ENCODE data around the gene MFNG.

MFNG gene

DNA sequence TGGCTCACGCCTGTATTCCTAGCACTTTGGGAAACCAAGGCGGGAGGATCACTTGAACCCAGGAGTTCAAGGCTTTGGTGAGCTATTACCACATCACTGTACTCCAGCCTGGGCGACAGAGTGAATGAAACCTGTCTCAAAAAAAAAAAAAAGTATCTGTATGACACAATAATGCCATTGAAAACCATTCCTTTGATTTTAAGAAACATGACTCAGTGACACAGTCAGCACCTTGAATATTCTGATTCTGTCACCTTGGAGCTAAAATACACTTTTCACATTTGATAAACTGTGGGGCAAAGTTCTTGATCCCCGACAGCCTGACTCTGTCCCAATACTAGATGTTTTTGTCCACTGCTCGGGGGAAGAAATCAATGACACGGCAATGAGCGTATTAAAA is 42.2 kb downstream of the MFNG start:
- no peak for DNase-seq

DNA sequence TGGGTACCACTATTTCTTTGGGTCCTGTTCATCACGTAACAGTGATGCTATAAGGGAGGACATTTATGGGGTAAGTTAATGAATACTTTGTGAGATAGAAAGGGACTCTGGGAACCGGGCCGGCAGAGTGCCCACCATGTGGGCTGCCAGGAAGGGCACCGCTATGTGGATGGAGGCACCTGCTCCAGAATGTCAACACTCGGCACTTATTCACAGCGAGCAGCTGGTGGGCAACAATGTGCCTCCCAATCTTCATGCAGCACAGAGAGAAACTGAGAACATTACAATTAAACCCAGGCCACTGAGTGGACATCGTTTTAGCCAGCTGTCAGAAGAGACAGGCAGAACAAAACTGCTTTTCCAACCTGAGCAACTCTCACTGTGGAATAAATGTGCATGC is 43.1 kb downstream of the MFNG start:
- no peak for DNase-seq

DNA sequence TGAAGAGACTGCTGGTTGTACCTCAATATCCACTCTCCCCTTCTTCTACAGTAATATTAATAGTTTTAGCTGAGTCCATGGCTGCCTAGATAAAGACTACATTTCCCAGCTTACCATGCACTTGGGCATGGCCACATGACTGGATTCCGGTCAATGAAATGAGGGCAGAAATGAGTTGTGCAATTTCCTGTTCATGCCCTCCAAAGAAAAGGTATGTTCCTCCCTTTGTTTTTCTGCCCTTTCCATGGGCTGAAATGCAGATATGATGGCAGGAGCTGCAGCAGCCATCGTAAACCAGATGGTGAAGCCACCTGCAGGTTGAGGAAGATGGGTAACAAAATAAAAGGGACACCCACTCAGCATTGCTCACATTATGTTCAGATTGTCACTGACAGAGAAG is 43.6 kb downstream of the MFNG start:
- peak; percentile 55 for DNase-seq

DNA sequence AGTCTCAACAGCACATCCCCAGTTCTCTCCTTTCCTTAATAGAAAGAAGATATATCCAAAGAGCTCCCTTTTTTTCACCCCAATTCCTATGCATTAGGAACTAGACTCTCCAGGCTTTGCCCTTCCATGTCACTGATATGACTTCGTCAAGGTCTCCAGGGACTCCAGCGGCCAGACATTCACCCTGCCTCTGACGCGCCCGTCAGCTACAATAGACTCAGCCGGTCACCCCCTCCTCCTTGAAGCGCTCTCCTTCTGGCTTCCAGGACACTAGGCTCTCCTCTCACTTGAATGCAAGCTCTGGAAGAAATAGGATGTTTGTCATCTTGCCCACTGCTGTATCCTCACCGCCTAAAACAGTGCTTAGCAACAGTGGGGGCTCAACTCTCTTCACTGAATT is 44.0 kb downstream of the MFNG start:
- DNase-seq = no peak

DNA sequence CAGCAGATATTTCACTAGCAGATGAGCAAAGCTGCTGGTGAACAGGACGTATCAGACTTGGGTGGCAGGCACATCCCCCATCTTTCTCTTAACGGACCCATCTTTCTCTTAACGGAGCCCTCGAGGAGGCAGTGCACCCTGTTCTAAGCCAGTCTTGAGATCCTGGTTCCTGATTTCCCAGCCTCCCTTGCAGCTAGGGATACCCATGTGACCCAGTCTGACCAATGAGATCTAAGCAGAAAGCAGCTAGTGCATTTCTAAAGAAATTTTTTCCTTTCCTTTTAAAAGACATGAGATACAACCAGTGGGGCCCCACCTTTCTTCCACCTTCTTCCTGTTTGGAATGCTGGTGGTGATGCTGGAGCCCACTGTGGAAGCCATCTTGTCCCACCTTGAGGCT is 45.3 kb downstream of the MFNG start:
- no peak for DNase-seq

DNA sequence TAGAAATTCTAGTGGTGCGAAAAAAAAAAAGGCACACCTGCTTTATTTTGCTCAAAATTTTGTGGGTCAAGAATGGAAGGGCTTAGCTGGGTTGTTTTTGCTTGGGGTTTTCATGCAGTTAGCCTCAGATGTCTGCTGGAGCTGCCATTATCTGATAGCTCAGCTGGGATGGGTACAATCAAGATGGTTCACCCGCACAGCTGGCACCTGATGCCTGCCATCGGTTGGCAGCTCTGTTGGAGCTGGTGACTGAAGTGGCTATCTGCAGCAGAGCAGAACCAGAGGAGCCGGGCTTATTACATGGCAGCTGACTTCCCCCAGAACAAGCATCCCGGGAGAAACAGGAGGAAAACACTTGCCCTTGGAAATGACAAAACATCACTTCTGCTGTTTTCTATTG is 46.8 kb downstream of the MFNG start:
- DNase-seq = no peak

DNA sequence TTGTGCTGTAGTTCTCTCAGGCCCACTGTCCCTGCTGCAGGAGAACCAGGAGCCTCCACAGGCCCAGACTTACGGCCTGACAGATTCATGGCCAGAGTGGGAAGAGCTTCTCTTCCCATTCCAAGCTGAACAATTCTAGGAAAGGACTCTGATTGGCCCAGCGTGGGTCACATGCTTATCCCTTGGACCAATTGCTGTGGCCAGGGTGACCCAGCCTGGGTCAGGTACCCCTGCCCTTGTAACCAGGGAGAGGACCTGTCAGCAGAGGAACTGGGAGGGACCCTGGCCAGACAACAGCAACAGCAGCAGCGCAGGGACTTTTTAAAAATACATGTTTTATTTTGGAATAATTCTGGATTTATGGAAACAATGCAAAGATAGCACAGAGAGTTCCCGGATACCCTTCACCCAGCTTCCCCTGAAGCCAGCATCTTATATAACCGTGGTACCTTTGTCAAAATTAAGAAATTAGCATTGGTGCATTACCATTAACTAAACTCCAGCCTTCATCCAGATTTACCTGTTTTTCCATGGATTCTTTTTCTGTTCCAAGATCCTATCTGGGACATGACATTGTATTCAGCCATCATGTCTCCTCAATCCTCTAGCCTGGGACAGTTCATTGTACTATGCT is 50.1 kb downstream of the MFNG start:
- no peak for DNase-seq

DNA sequence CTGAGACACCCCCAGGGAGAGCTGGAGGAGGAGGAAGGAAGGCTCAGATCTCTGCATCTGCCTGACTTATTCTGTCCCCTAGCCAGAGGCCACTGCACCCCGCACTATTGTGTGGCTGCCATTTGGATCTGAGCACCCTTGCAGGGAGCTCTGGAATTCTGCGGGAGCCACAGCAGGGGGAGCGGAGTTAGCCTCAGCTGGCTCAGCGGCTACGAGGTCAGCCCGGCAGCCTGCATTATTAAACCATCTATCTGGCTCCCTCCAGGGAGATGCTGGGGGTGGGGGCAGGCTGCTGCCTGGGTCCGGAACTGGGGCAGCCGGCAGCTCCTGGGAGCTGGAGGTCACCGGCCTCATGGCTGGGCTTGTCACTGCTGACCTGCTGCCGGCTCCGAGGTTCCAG is 52.4 kb downstream of the MFNG start:
- DNase-seq = no peak

DNA sequence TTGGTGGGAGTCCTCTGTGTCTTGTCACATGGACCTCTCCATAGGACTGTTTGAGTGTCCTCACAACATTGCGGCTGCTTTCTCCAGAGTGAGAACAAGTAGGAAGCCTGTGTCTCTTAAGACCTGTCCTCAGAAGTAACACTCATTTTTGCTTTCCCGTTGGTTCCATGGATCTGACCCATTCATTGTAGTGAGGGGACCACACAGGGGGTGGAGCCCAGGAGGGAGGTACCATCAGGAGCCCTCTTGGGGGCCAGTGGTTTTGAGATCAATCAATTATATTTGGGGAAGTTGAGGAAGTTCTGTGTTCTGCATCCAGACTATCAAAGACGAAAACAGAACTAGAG is 53.5 kb downstream of the MFNG start:
- no peak for DNase-seq

DNA sequence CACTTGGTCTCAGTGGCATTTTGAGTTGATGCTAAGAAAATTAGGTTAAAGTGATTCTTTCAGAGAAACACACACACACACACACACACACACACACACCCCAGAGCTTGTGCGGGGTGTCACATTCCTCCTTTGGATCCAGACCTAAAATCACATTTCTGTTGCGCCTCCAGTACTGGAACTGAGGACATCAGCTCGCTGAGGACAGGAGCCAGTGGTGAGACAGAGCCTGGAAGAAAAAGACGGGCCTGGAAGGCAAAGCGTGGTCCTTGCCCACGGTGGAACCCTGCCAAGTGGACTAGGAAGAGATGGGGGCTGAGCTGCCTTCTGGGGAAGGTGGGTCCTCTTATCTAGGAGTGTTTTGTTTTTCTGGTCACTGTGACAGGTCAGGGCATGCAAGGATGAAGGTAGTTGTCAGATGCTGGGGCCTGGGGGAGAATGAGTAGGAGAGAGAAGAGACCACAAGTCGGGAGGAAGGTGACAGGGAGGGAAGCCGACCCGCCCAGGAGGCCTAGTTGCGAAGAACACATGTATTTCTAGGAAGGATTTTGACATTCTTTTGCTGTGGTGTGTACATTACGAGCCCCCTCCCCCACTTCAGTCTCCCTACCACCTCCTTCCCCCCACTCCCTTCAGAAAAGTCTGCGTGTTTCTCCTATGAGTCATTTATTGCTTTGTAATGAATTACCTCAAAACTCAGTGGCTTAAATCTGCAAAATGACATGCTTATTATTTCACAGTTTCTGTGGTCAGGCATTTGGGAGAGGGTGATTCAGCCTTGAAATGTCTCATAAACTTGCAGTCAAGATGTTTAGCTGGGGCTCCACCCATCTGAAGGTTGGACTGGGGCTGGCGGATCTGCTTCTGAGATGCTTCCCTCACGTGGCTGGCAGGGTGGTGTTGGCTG is 54.1 kb downstream of the MFNG start:
- DNase-seq = peak; percentile 75

DNA sequence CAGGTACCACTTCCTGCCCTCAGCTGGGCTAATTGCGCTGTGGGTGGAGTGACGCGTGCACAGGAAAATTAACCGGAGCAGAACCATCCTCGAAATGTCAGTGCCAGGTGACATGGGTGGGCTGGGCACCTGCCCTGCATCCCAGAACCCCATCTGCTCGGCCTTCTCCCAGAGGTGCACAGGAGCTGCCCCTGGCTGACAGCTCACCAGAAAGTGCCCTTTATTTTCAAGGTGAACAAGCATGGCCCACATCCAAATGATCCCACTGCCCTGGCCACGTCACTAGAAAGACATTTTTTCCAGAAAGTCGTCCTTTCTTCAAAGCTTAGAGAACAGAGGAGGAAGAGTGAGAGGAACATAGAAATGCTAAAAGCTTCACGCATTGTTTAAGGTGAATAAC is 54.8 kb downstream of the MFNG start:
- DNase-seq = no peak

DNA sequence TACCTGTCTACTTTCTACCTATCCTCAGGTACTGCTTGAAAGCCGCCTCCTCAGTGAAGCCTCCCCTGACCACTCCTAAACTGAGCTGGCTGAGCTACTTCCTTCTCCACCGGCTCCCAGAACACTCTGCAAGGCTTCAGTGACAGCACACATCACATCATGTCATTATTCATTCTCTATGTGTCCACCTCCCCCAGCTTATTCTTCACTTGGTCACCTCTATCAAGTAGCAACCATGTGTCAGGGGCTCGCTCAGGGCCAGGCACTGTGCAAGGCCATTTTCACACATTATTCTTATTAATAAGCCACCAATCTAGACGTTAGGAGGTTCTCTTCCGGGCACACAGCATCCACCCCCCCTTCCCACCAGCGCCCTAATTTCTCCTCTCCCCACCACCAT is 55.2 kb downstream of the MFNG start:
- no peak for DNase-seq

DNA sequence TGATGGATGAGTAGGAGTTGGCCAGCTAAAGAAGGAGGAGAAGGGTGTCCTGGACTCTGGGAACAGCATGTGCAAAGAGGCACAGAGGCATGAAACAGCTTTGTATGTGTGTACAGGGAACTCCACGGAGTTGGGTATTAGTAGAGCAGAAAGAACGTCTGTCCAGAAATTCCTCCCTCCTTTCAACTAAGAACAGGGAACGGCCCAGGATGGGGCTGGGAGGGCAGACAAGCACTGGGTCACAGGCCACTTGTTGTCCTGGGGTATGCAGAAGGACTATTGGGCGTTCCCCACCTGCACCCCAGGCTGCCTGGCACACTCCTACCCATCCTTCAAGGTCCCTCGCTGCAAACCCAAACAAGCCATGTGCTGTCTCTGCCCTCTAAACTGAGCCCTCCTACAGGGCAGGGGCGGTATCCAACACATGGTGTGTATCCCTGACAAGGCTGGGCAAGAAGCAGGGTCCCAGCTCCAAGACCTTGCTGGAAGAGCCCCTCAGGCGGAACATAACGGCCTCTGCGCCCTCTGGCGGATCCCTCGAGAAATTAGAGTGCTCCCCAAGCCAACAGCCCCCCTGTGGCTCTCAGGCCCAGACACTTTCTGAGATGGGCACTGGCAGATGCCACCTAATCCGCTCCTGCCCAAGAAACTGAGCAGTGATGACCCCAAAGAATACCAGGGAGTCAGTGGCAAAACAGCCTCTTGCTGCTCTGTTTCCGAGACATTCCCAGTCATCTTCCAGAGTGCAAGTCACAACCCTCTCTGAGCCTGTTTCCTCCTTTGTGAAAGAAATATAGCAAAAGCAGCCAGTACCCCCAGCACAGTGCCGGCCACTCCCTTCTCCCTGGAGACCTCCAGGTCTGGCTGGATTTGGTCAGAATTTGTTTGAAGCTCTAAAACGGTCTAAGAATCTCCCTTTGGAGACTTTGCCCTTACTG is 57.3 kb downstream of the MFNG start:
- peak; percentile 42 for DNase-seq

DNA sequence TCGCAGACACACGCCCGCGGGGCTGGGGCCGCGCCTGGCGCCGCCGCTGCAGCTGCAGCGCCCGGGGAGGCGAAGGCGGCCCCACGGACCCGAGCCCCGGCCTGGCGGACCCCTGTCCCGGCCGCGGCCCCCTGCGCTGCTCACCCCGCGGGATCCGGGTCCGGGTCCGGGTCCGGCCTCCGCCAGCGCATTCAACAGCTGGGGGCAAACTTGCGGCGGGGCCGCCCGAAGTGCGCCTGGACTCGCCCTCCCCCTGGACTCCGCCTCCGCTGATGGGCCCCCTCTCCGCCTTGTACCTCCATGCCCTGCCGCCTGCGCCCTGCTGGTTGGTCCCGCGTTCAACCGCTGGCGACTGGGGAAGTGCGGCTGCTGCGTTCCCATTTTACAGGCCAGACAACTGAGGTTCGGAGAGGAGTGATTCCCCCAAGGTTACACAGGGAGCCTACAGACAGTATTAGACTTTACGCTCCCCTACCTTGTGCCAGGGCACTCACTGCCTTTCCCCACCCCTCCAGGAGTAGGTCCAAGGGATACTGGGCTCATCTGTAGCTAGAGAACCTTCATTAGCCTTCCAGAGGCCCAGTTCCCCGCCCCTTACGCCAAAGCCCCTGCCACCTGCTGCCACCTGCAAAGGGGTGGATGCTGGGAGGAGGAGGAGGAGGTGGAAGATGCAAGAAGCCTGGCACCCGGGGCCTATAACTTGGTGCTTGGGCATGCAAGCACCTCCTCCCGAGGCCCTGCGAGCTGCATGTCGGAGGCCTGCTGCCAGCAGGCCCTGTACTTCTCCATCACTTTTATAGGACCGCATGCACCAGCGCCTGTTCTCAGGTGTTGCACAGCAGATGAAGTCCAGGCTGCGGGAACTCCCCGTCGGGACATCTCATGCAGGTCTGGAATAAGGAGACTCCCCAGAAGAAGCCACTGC is 58.2 kb downstream of the MFNG start:
- DNase-seq = no peak

DNA sequence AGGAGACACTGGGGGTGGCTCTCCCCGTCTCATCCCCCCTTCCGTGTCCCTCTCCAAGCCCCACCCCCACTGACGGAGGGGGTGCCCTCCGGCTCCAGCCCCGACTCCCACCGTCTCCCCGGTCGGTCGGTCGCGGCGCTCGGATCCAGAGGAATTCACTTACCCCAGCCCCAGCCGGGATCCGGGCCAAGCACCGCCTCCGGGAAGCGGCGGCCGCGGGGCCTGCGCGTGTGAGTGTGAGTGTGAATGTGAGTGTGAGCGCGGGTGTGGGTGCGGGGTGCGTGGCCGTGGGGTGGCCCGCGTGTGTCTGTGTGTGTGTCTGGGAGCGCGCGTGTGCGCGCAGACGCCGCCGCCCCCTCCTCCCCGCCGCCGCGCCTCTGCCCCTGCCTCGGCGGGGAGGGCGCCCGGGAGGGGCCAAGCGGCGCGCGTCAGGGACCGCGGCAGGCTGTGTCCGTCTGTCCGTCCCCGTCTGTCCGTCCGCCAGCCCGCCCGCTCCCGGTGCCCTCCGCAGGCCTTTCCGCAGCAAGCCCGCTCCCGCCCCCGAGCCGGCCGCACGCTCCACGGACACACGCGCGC is 59.0 kb downstream of the MFNG start, which contains the start of gene ELFN2:
ELFN2 (minus strand) TSS at position 345 of the 576 bp plus-strand sequence. CDS start 51,945 bp downstream, outside the sequence.
- no peak for DNase-seq

DNA sequence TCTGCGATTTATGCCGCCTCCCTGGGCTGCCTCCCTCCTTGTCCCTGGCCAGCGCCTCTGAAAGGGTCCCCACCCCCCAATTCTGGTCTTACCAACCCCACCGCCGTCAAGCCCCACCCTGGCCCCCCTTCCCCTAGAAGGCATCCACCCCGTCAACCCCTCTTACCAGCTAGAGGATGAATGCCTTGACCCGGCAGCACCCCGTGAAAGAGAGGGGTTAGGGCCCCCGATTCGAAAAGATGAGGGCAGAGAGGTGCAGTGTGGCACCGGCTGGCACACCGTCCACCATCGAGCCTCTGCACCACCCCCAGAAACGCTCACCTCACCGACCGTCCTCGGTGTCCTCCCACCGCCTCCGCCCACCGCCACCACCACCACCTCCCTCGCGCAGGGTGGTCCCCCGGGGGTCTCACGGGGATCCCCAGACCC is 59.5 kb downstream of the MFNG start:
- no peak for DNase-seq

DNA sequence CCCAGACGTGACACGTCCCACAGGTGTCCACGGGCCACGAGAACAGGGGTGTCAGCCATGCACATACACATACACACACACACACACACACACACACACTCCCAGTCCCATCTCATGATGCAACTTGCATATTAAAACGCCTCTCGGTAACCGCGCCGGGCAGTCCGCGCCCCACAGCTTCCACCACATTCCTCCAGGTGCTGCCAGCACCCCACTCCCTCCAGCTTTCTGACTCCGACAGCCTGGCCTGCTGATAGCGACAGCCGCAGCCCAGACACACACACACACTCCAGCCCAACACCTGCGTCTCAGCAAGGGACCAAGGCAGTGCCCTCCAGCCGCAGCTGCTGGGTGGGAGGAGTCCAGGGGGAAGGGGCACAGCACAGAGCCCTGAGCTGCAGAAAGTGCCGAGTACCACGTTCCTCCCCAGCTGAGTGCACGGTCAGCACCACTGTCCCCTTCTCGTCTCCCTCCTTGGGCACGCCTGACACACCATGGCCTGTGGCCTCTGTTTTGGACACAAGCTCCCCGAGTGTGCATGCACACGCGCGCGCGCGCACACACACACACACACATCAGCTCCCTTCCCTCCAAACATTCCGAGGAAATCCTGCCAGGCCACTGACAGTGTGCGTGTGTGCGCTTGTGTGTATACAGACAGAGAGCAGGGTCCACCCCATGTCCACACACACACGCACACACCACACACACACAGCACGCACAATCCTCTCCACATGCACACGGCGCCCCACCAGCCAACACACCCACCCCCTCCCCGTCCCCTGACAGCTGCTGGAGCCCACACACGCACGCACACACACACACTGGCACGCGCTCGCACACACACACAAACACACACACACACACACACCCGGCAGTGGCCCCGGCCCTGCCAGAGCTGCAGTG is 60.1 kb downstream of the MFNG start:
- DNase-seq = no peak

DNA sequence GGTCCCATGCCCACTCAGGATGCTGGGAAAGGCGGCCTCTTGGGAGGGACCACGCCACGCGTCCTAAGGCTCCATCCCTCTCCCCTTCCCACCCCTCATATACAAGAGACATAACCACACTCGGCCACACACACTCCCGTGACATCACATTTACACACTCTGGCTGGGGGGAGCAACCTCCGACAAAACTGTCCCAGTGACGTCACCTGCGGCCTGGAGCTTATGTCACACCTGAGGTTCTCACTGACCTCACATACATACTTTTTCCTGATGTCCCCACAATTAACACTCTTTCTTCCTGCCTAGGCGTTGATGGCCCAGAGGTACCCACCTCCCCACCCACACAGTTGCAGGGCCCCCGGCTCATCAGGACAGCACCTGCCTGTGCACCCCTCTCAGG is 60.8 kb downstream of the MFNG start:
- no peak for DNase-seq

DNA sequence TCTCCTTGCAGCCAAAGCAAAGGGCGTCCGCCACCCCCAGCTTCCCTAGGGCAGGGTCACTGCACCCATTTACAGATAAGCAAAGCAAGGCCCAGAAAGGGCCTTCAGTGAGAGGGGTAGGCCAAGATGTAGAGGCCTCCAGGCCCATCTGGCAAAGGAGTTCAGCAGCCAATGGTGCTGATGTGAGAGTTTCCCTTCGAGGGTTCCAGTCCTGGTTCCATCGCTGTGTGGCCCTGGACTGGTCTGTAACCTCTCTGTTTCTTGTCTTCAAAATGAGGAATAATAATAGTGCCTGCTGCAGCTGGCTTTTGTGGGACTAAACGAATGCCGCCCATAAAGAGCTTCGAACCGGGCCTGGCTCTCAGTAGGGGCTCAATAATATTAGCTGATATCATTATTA is 62.9 kb downstream of the MFNG start:
- DNase-seq = no peak

DNA sequence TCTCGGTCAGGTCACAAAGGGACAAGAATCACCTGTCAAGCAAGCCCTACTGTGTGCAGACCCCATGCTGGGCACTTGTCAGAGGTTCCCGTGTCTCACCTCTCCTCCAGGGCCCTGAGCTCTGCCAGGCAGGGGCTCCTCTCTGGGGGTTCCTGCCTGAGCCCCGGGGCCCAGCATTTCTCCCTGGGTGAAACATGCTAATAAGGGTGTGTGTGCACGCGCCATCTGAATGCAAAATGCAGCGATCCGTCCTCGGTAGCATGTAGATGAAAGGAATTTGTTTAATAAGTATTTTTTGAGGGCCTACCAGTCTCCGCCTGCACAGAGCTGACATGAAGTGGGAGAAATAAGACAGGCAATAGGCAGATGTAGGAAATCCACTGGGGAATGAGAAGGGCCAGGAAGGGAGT is 64.7 kb downstream of the MFNG start:
- no peak for DNase-seq
